NCI-H2029 treated with DMSO at 0.1 percent for 48 hours (cell line): Measurements from ENCODE around the gene GUCY1B1.
"Not testable (repeated sequence)": the region's sequence is repeated elsewhere in the genome, so short reads cannot be mapped to it uniquely, and the experiment has no call there.

ENCODE experiments used
- DNase-seq: peaks from one replicate; lab custom pipeline; 2025; lab: John Stamatoyannopoulos, UW

The GUCY1B1 gene

GRCh38 chr4:155762334-155762733, 3.5 kb downstream of the GUCY1B1 start:
- DNase-seq, result no peak

- DNase-seq, result no peak
These were observed 4.7 kb downstream of the GUCY1B1 start for GRCh38 chr4:155763551-155763950.

GRCh38 chr4:155765149-155765548, 6.3 kb downstream of the GUCY1B1 start:
- DNase-seq, result no peak

- DNase-seq, result no peak
These were observed 7.8 kb downstream of the GUCY1B1 start for GRCh38 chr4:155766622-155767021.

GRCh38 chr4:155768370-155768769, 9.5 kb downstream of the GUCY1B1 start:
- DNase-seq, result no peak

GRCh38 chr4:155769090-155769489, 10.3 kb downstream of the GUCY1B1 start:
- DNase-seq, result no peak

GRCh38 chr4:155772459-155773195, 13.8 kb downstream of the GUCY1B1 start:
- DNase-seq, result no peak

DNA sequence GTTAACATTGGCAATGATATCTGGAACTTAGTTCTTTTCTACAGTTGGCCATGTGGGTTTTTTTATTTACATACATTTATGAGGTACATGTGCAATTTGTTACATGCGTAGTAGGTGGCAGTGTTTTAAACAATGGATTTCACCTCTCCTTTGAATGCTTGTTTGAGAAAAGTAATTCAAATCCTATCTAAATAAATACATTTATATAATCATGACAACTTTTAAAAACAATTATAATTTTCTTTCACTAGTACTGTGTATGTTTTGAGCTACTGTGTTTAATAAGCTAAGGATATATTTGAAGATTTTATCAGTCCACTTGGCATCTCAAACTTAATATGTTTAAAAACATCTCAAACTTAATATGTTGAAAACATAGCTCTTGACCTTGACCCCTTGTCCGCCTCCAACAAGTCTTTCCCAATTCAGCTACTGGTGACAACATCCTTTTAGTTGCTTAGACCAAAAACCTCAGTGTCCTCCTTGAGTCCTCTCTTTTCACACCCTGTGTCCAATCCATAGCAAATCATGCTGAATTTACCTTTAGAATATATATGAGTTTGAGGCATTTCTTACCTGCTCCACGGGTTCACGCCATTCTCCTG, 14.5 kb downstream of the GUCY1B1 start:
- no peak for DNase-seq

DNA sequence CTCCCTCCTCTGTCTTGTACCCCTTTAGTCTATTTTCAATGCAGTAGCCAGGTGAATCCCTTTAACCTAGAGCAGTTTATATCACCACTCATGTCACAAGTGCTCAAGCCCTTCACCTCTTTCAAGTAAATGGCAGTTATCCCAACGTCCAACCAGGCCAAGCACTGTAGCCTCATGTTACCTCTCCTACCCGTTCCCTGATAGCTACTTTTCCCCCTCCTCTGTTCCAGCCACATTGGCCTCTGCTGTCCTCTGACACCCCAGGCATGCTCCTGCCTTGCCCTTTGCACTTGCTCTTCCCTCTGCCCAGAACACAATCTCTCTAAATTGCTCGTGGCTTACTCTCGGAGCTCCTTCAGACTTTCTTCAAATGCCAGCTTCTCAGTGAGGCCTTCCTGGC, 15.2 kb downstream of the GUCY1B1 start:
- no peak for DNase-seq

DNA sequence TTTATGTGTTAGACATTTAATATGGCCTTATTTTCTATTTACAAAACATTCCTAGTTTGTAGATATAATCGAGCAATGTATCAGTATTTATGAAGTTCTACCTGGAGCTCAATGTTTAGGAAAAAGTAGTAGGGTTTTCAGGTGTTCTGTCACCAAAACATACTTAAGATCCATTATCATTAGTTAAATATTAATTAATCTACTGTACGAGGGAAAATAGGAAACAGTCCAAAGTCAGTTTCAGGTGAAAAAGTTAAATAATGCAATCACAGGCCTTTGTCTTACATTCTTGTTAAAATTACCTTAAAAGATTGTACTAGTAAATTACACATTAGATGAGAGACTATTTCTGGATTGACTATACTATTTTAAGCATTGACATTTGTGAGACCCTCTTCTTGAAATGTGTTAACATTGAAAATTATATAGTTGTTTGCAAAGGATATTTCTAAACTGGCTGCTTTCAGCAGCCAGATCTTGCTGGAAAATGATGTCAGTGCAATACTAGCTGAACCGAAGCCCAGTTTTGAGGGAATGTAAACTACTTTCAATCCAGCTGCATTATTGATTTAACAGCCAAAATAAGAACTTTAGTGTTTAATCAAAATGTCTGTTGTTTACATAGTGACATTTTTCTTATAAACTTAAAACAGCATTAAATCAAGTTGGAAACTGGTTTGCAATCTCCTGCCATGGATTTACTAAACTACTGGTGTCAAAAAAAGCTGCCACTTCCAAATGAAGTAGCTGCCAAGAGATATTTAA, 19.3 kb downstream of the GUCY1B1 start:
- DNase-seq, result no peak

DNA sequence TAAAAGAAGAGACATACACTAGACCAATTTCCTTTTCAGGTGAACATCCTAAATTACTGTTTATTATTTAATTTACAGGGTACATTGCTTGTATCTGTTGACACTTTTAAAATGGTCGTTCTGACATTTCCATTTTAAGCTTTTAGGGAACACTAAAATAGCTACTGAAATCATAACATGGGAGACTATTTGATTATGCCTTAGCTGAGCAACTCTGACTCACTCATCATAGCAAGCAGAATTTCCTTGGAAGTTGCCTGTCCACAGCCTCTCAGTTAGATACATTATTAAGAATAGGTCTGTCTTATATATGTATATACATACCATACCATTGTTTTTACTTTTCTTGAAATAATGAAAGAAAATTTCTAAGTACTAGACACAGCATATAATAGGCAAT, 22.0 kb downstream of the GUCY1B1 start:
- DNase-seq, result no peak

GRCh38 chr4:155781249-155781831, 22.5 kb downstream of the GUCY1B1 start:
- DNase-seq, result no peak

- DNase-seq, result no peak
These were observed 25.8 kb downstream of the GUCY1B1 start for GRCh38 chr4:155784637-155785036.

GRCh38 chr4:155785828-155786227, 27.0 kb downstream of the GUCY1B1 start:
- DNase-seq, result no peak

DNA sequence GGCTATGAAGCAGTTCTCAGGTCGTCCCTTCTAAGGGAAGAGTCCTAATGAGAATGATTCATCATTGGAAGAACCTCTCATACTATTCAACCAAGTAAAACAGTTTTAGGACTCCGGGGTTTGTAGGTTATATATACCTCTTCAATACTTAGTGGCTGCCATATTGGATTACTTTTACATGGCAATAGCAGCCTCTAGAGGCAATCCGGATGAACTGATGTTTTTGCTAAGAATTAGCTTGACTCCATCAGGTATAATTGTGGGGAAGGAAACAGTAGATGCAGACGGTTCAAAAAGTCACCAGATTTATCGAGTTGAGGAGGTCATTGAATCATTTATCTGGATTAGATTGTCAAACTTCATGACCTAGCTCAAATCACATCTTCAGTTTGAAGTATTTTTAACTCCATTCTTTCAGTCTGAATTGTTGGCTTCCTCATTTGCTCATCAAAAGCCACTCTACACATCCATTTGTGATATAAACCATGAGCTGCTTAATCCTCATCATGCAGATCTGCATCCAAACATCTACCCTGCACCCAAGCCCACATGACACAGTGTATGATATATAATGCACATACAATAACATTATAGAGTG, 28.4 kb downstream of the GUCY1B1 start:
- DNase-seq, result peak; percentile 37

GRCh38 chr4:155789391-155789790, 30.6 kb downstream of the GUCY1B1 start:
- no peak for DNase-seq

DNA sequence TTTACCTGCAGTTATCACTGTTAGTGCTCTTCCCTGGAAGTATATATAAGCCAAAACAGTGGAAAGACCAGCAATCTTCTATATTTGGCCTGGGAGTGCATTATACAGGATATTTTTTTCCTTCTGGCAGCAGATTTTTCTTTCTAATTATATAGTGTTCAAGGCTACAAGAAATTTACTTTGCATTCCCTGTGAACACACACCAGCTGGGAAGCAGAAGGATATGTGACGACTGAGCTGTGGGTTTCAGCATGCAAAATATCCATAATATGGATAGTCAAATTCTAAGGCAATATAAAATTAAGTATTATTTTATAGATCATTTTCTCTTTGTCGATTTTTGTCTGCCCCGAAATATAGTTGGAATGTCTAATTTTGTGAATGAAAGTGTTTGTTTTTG, 31.2 kb downstream of the GUCY1B1 start:
- no peak for DNase-seq

DNA sequence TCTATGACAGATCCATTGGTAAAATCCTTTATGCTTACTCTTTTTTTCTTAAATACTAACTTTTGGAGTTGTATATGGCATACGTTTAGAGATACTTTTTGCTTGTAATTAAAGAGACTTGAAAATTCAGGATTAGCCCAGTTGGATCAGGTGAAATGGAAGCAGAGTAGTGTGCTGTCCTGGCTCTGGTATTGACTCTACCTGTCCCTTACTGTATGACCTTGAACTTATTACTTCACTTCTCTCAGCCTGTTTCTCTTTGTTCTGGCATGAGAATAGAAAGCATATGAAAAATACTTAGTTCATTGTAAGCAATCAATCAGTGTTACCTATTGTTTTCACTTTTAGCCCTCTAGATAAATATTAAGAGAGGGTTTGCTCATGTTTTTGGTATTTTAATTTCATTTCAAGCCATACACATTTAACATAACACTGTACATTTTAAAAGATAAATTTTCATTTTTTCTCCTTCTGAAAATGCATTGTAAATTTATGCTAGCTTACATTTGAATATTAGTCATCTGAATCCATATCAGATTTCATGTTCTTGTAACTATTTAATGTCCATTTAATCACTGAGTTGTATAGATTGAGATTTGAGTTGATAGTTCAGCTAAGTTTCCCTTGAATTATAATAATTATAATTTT, 35.9 kb downstream of the GUCY1B1 start:
- no peak for DNase-seq

GRCh38 chr4:155795991-155796390, 37.2 kb downstream of the GUCY1B1 start:
- no peak for DNase-seq

DNA sequence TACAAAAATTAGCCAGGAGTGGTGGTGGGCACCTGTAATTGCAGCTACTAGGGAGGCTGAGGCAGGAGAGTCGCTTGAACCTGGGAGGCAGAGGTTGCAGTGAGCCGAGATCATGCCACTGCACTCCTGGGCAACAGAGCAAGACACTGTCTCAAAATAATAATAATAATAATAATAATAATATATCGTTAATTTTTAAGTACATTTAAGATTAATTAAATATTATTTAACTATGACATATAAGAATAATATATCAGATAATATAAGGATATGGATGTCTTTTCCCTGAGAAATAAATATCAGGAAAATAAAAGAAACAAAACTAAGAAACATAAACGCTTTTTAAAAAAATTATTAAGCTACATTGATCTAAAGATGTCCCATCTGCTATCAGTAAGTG, 38.8 kb downstream of the GUCY1B1 start:
- DNase-seq, result not testable (repeated sequence)

GRCh38 chr4:155799116-155799793, 40.4 kb downstream of the GUCY1B1 start:
- no peak for DNase-seq
